GM18499 (cell line): ENCODE results near the gene MACROD2.

ENCODE experiments used
- ATAC-seq: cut with Tn5 transposase; IDR thresholded peaks from one replicate; pipeline ENCODE4 v1.9.1; 2021; ENCODE audit warnings: moderate number of reproducible peaks; ENCODE audit not compliant: insufficient read depth, unreplicated experiment

Gene MACROD2

GRCh38 chr20:14877301-14878028 lies 882.1 kb downstream of the MACROD2 start:
- no peak for ATAC-seq

GRCh38 chr20:14878676-14879019 lies 883.3 kb downstream of the MACROD2 start:
- no peak for ATAC-seq

GRCh38 chr20:14879020-14879697 lies 883.8 kb downstream of the MACROD2 start:
- peak; percentile 62 for ATAC-seq

GRCh38 chr20:14879839-14880238 lies 884.5 kb downstream of the MACROD2 start:
- no peak for ATAC-seq

GRCh38 chr20:14881518-14881917 lies 886.2 kb downstream of the MACROD2 start:
- ATAC-seq = no peak

- no peak for ATAC-seq
Observed at GRCh38 chr20:14882157-14882556, 886.8 kb downstream of the MACROD2 start.

GRCh38 chr20:14882846-14883245 lies 887.5 kb downstream of the MACROD2 start:
- no peak for ATAC-seq

GRCh38 chr20:14883324-14883723 lies 888.0 kb downstream of the MACROD2 start:
- no peak for ATAC-seq

GRCh38 chr20:14885661-14886060 lies 890.3 kb downstream of the MACROD2 start:
- ATAC-seq = no peak

GRCh38 chr20:14888134-14888533 lies 892.8 kb downstream of the MACROD2 start:
- no peak for ATAC-seq

GRCh38 chr20:14889496-14890255 lies 894.4 kb downstream of the MACROD2 start:
- ATAC-seq = no peak

- ATAC-seq = no peak
Observed at GRCh38 chr20:14890713-14891112, 895.4 kb downstream of the MACROD2 start.

GRCh38 chr20:14892782-14893181 lies 897.5 kb downstream of the MACROD2 start:
- no peak for ATAC-seq

- no peak for ATAC-seq
Observed at GRCh38 chr20:14896569-14896968, 901.3 kb downstream of the MACROD2 start.

- no peak for ATAC-seq
Observed at GRCh38 chr20:14897608-14898007, 902.3 kb downstream of the MACROD2 start.

GRCh38 chr20:14902432-14903089 lies 907.2 kb downstream of the MACROD2 start:
- ATAC-seq = peak; percentile 78

- ATAC-seq = no peak
Observed at GRCh38 chr20:14906908-14907434, 911.7 kb downstream of the MACROD2 start.

GRCh38 chr20:14910126-14910525 lies 914.8 kb downstream of the MACROD2 start:
- no peak for ATAC-seq

- no peak for ATAC-seq
Observed at GRCh38 chr20:14913896-14914620, 918.7 kb downstream of the MACROD2 start.

- ATAC-seq = no peak
Observed at GRCh38 chr20:14914633-14915032, 919.3 kb downstream of the MACROD2 start.
